Vagina (tissue), 2 donors: ENCODE data around the gene CFAP73. TPM values are rescaled to one million over a fixed set of nuclear protein-coding genes. Genes with fewer than 3 reads are reported as not detected.

Experiments used
- DNase-seq, 2 donors: peaks; one replicate each; pipeline ENCODE4 v3.0.0-alpha.2; 2017; ENCODE audit errors: extremely low spot score in 2 of 2
- H3K27ac ChIP-seq: fragments of 200-600 bp; sonication (generic); one replicate; pipeline ENCODE4 v1.5.1; 2019
- H3K27me3 ChIP-seq: fragments of 200-600 bp; sonication (generic); one replicate; pipeline ENCODE4 v1.5.1; 2019
- H3K36me3 ChIP-seq, 2 donors: fragments of 200-600 bp; sonication (generic); one replicate each; pipeline ENCODE4 v1.5.1; 2017 to 2019
- H3K4me1 ChIP-seq: fragments of 200-600 bp; sonication (generic); one replicate; pipeline ENCODE4 v1.5.1; 2019
- H3K4me3 ChIP-seq, 2 donors: fragments of 200-600 bp; sonication (generic); 1 replicate in 1 of 2; 2 replicates in 1 of 2; pipeline ENCODE4 v1.5.1; 2016 to 2019
- H3K9me3 ChIP-seq: fragments of 200-600 bp; sonication (generic); one replicate; pipeline ENCODE4 v1.5.1; 2019
- POLR2A ChIP-seq, 2 donors: fragments of 450-650 bp; IDR thresholded peaks; one replicate each; pipeline ENCODE4 v1.6.1; 2017; ENCODE audit warnings: antibody characterized with exemption in 2 of 2, mild to moderate bottlenecking in 2 of 2, moderate library complexity in 2 of 2
- POLR2AphosphoS5 ChIP-seq, 2 donors: sonication (generic); formaldehyde crosslinking; IDR thresholded peaks; one replicate each; pipeline ENCODE4 v1.9.0; 2017; ENCODE audit warnings: antibody characterized with exemption in 2 of 2, mild to moderate bottlenecking in 2 of 2, low read depth in 1 of 2; ENCODE audit not compliant: insufficient read depth in 1 of 2
- intact Hi-C: fragments of 100-400 bp; cut with DNase I; formaldehyde crosslinking; loops from one replicate; pipeline ENCODE4 v1.15.1; 2023
- total RNA-seq: library from RNA; depleted of rRNA; stranded (reverse); fragments of >200 nt; gene quantifications from one replicate; pipeline ENCODE4 v1.2.3, GENCODE V29; 2016
- TF ChIP-seq, protein P1 (sequence below), 3 experiments: fragments of 450-650 bp in 2 of 3; fragments of 200-600 bp in 1 of 3; sonication (generic) in 1 of 3; IDR thresholded peaks; one replicate each; pipeline ENCODE4 v1.5.1; 2017 to 2019; ENCODE audit warnings: antibody characterized with exemption in 3 of 3, mild to moderate bottlenecking in 2 of 3, moderate library complexity in 2 of 3

The CFAP73 gene
- total RNA-seq, 1 donor from 2014 or later: not detected

GRCh38 chr12:113165521-113166450 lies 16.3 kb downstream of the CFAP73 start:
- intact Hi-C loops: no loop called here
- TF ChIP-seq POLR2AphosphoS5 (IDR thresholded peaks at IDR 0.05; ENCODE audit: insufficient read depth in 1 of 2, low read depth in 1 of 2) (no peak), POLR2A (IDR thresholded peaks at IDR 0.05) (no peak)
- TF ChIP-seq, protein P1, sequence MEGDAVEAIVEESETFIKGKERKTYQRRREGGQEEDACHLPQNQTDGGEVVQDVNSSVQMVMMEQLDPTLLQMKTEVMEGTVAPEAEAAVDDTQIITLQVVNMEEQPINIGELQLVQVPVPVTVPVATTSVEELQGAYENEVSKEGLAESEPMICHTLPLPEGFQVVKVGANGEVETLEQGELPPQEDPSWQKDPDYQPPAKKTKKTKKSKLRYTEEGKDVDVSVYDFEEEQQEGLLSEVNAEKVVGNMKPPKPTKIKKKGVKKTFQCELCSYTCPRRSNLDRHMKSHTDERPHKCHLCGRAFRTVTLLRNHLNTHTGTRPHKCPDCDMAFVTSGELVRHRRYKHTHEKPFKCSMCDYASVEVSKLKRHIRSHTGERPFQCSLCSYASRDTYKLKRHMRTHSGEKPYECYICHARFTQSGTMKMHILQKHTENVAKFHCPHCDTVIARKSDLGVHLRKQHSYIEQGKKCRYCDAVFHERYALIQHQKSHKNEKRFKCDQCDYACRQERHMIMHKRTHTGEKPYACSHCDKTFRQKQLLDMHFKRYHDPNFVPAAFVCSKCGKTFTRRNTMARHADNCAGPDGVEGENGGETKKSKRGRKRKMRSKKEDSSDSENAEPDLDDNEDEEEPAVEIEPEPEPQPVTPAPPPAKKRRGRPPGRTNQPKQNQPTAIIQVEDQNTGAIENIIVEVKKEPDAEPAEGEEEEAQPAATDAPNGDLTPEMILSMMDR (IDR thresholded peaks at IDR 0.05): no peak
- Histone ChIP-seq H3K9me3 (no peaks in the 10 kb centered on the region), H3K36me3 (peaks cover 10 to 88% of the 10 kb centered on the region in 2 donors), H3K27ac (no peak overlapping the region), H3K4me3 (no peak overlapping the region), H3K27me3 (no peaks in the 10 kb centered on the region), H3K4me1 (no peaks in the 10 kb centered on the region)
- DNase-seq: no peak

GRCh38 chr12:113167868-113168267 lies 18.3 kb downstream of the CFAP73 start:
- Histone ChIP-seq H3K4me3 (no peak overlapping the region), H3K27ac (no peak overlapping the region), H3K27me3 (no peaks in the 10 kb centered on the region), H3K4me1 (no peaks in the 10 kb centered on the region), H3K9me3 (no peaks in the 10 kb centered on the region), H3K36me3 (peaks cover 10 to 90% of the 10 kb centered on the region in 2 donors)
- DNase-seq: no peak
- TF ChIP-seq, protein P1 (IDR thresholded peaks at IDR 0.05): no peak
- TF ChIP-seq POLR2A (IDR thresholded peaks at IDR 0.05) (no peak), POLR2AphosphoS5 (IDR thresholded peaks at IDR 0.05; ENCODE audit: insufficient read depth in 1 of 2, low read depth in 1 of 2) (no peak)
- intact Hi-C loops: no loop called here

DNA sequence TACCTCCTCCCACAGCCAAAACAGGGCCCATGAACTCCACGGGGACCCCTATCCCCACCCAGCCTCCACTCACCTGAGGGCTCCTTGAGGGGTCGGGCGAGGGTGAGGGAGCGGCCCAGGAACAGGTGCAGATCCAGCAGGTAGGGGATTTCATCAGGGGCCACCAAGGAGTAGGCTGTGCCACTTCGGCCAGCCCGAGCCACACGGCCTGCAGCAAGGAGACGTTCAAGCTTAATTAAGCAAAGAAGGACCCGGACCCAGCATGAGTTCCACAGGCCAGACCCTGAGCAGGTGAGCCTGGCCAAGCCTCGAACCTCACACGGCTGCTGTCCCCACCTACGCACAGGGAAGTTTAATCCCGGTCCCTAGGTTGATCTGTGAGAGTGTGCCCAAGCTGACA lies 20.2 kb downstream of the CFAP73 start:
- H3K4me1 ChIP-seq: no peaks in the 10 kb centered on the region
- TF ChIP-seq POLR2A (IDR thresholded peaks at IDR 0.05) (no peak), POLR2AphosphoS5 (IDR thresholded peaks at IDR 0.05; ENCODE audit: insufficient read depth in 1 of 2, low read depth in 1 of 2) (no peak)
- TF ChIP-seq, protein P1 (IDR thresholded peaks at IDR 0.05): no peak
- intact Hi-C loops: no loop called here
- no peaks in the 10 kb centered on the region for H3K27me3 ChIP-seq
- H3K4me3 ChIP-seq: no peak overlapping the region
- no peak overlapping the region for H3K27ac ChIP-seq
- no peaks in the 10 kb centered on the region for H3K9me3 ChIP-seq
- peaks cover 10 to 88% of the 10 kb centered on the region in 2 donors for H3K36me3 ChIP-seq
- DNase-seq: no peak

DNA sequence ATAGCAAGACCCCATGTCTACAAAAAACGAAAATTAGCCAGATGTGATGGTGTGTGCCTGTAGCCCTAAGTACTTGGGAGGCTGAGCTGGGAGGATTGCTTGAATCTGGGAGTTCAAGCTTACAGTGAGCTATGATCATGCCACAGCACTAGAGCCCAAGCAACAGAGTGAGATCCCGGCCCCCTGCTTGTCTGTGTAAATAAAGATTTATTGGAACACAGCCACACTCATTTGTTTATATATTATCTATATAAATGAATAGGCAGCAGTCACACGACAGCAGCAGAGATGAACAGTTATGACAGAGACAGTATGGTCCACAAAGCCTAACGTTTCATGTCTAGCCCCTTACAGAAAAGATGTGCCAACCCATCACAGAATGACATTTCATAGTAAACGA lies 20.9 kb downstream of the CFAP73 start:
- Histone ChIP-seq H3K4me1 (no peaks in the 10 kb centered on the region), H3K27me3 (no peaks in the 10 kb centered on the region), H3K36me3 (peaks cover 4 to 86% of the 10 kb centered on the region in 2 donors), H3K4me3 (no peak overlapping the region), H3K9me3 (no peaks in the 10 kb centered on the region), H3K27ac (no peak overlapping the region)
- DNase-seq: no peak
- no peak for TF ChIP-seq POLR2A (IDR thresholded peaks at IDR 0.05)
- TF ChIP-seq POLR2AphosphoS5 (IDR thresholded peaks at IDR 0.05; ENCODE audit: insufficient read depth in 1 of 2, low read depth in 1 of 2): no peak
- TF ChIP-seq, protein P1 (IDR thresholded peaks at IDR 0.05): no peak
- intact Hi-C loops: no loop called here

DNA sequence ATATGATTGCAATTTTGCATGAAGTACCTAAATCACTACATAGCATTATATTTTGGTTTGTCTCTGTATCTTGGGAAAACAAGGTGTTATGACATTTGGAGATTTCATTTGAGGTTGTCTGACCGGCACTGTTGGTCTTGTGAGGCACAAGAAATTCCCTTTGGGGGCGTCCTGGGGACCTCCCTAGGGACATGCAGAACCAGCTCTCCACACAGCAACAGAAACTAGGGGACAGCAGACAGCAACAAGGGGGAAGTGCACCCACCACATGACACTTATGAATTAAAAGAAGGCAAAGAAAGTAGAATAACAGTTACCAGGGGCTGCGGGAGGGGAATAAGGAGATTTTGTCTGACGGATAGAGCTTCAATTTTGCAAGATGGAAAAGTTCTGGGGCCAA lies 21.4 kb downstream of the CFAP73 start:
- no peak overlapping the region for H3K27ac ChIP-seq
- no peaks in the 10 kb centered on the region for H3K4me1 ChIP-seq
- H3K4me3 ChIP-seq: no peak overlapping the region
- H3K27me3 ChIP-seq: no peaks in the 10 kb centered on the region
- TF ChIP-seq, protein P1 (IDR thresholded peaks at IDR 0.05): no peak
- no peak for TF ChIP-seq POLR2A (IDR thresholded peaks at IDR 0.05)
- no peak for TF ChIP-seq POLR2AphosphoS5 (IDR thresholded peaks at IDR 0.05; ENCODE audit: insufficient read depth in 1 of 2, low read depth in 1 of 2)
- no peak for DNase-seq
- no peaks in the 10 kb centered on the region for H3K9me3 ChIP-seq
- peaks cover 3 to 85% of the 10 kb centered on the region in 2 donors for H3K36me3 ChIP-seq
- intact Hi-C loops: no loop called here
